Activated CD4-positive, alpha-beta memory T cell treated with anti-CD3 and anti-CD28 coated beads, Interleukin-2, amount 10 ng/mL, durations not matched to agents 7 days and 5 days (primary cell): ENCODE data around the gene SRBD1. TPM values are rescaled to one million over a fixed set of nuclear protein-coding genes. Genes with fewer than 3 reads are reported as not detected.

Source experiments
- CTCF ChIA-PET: fragments of 350-600 bp; sonication (Branson Sonifier 250); formaldehyde crosslinking; loops from one replicate; lab custom pipeline; 2021; ENCODE audit warnings: antibody characterized with exemption, inconsistent platforms; lab: Charles Lee
- POLR2A ChIA-PET: fragments of 350-600 bp; sonication (Branson Sonifier 250); formaldehyde crosslinking; loops from one replicate; lab custom pipeline; 2021; ENCODE audit warnings: antibody characterized with exemption; lab: Charles Lee
- DNase-seq: peaks from one replicate; pipeline ENCODE4 v3.0.0-alpha.2; 2020
- H3K27ac Mint-ChIP-seq: one replicate; pipeline ENCODE4 v1.8.0; 2021; ENCODE audit warnings: mild to moderate bottlenecking, mixed read lengths
- H3K27me3 Mint-ChIP-seq: one replicate; pipeline ENCODE4 v1.8.0; 2021; ENCODE audit warnings: mixed read lengths
- H3K36me3 Mint-ChIP-seq: one replicate; pipeline ENCODE4 v1.8.0; 2021; ENCODE audit warnings: low read depth, mixed read lengths
- H3K4me1 Mint-ChIP-seq: one replicate; pipeline ENCODE4 v1.8.0; 2021; ENCODE audit warnings: mixed read lengths
- H3K4me3 Mint-ChIP-seq: one replicate; pipeline ENCODE4 v1.8.0; 2021; ENCODE audit warnings: mild to moderate bottlenecking, mixed read lengths
- H3K9me3 Mint-ChIP-seq: one replicate; pipeline ENCODE4 v1.8.0; 2021; ENCODE audit warnings: mixed read lengths
- total RNA-seq, 2 experiments: library from RNA; stranded (reverse); gene quantifications; one replicate each; pipeline ENCODE4 v1.2.3, GENCODE V29; 2021

The SRBD1 gene
- total RNA-seq, 2 experiments from 2014 or later = 18.1 to 18.9 TPM

- Mint-ChIP-seq H3K27ac (no peak overlapping the region), H3K27me3 (no peaks in the 10 kb centered on the region), H3K4me3 (no peak overlapping the region), H3K9me3 (no peaks in the 10 kb centered on the region), H3K36me3 (peaks cover 22% of the 10 kb centered on the region), H3K4me1 (no peaks in the 10 kb centered on the region)
- ChIA-PET CTCF (no interaction called here), POLR2A (no interaction called here)
- DNase-seq = no peak
Measured at GRCh38 chr2:45412754-45413379, 198.2 kb downstream of the SRBD1 start.

GRCh38 chr2:45409677-45410076, 201.4 kb downstream of the SRBD1 start:
- Mint-ChIP-seq H3K4me3 (no peak overlapping the region), H3K27ac (no peak overlapping the region), H3K4me1 (no peaks in the 10 kb centered on the region), H3K9me3 (no peaks in the 10 kb centered on the region), H3K36me3 (peaks cover 18% of the 10 kb centered on the region), H3K27me3 (no peaks in the 10 kb centered on the region)
- DNase-seq = no peak
- ChIA-PET POLR2A (no interaction called here), CTCF (no interaction called here)

- H3K4me3 Mint-ChIP-seq = no peak overlapping the region
- POLR2A ChIA-PET = no interaction called here
- CTCF ChIA-PET = no interaction called here
Measured at GRCh38 chr2:45406621-45407020, 204.4 kb downstream of the SRBD1 start.

GRCh38 chr2:45404807-45405297, 206.2 kb downstream of the SRBD1 start:
- no peak overlapping the region for H3K27ac Mint-ChIP-seq
- H3K36me3 Mint-ChIP-seq = peaks cover 3% of the 10 kb centered on the region
- CTCF ChIA-PET = no interaction called here
- H3K9me3 Mint-ChIP-seq = no peaks in the 10 kb centered on the region
- no peaks in the 10 kb centered on the region for H3K4me1 Mint-ChIP-seq
- no peak for DNase-seq
- no peaks in the 10 kb centered on the region for H3K27me3 Mint-ChIP-seq
- no peak overlapping the region for H3K4me3 Mint-ChIP-seq
- POLR2A ChIA-PET = no interaction called here

More at GRCh38 chr2:45406621-45407020, 204.4 kb downstream of the SRBD1 start:
- DNase-seq = no peak
- H3K36me3 Mint-ChIP-seq = peaks cover 14% of the 10 kb centered on the region
- H3K4me1 Mint-ChIP-seq = no peaks in the 10 kb centered on the region
- H3K27ac Mint-ChIP-seq = no peak overlapping the region
- H3K27me3 Mint-ChIP-seq = no peaks in the 10 kb centered on the region
- H3K9me3 Mint-ChIP-seq = no peaks in the 10 kb centered on the region

- Mint-ChIP-seq H3K4me3 (no peak overlapping the region), H3K27ac (no peak overlapping the region), H3K27me3 (no peaks in the 10 kb centered on the region), H3K4me1 (no peaks in the 10 kb centered on the region), H3K36me3 (peaks cover 3% of the 10 kb centered on the region), H3K9me3 (no peaks in the 10 kb centered on the region)
- ChIA-PET POLR2A (interaction anchor here (1.0 kb wide), 1 partner anchor 14 kb away, joined by 3 read pairs; no protein-coding TSS in a partner anchor), CTCF (no interaction called here)
- no peak for DNase-seq
Measured at GRCh38 chr2:45403036-45403435, 208.0 kb downstream of the SRBD1 start.

DNA sequence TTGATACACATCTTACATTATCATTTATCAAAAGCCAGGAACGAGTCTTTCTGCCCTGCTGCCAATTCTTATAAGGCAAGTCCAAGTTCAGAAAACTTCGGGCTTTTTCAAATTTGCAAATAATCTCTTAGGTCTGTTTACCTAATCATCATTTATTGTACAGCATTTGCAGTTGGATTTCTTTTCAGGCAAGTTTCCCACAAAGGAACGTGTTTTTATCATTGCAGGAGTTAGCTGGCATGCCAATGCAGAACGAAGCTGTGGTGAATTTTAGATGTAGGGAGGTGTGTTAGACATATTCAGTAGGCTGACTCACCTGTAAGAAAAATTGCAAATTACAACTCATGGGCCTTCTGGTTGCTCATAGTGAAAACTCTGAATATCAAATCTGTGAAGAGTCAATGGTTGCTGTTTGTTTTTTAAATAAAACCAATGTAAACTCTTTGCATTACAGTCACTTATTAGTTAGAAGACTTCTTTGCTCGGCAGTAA, 209.6 kb downstream of the SRBD1 start:
- CTCF ChIA-PET = no interaction called here
- Mint-ChIP-seq H3K36me3 (peaks cover 3% of the 10 kb centered on the region), H3K9me3 (no peaks in the 10 kb centered on the region), H3K27me3 (no peaks in the 10 kb centered on the region), H3K4me3 (no peak overlapping the region), H3K4me1 (no peaks in the 10 kb centered on the region), H3K27ac (no peak overlapping the region)
- POLR2A ChIA-PET = no interaction called here
- no peak for DNase-seq

- peaks cover 3% of the 10 kb centered on the region for H3K36me3 Mint-ChIP-seq
- CTCF ChIA-PET = no interaction called here
- H3K27me3 Mint-ChIP-seq = no peaks in the 10 kb centered on the region
- no peaks in the 10 kb centered on the region for H3K9me3 Mint-ChIP-seq
- no peaks in the 10 kb centered on the region for H3K4me1 Mint-ChIP-seq
- H3K4me3 Mint-ChIP-seq = no peak overlapping the region
- DNase-seq = no peak
- POLR2A ChIA-PET = no interaction called here
- H3K27ac Mint-ChIP-seq = no peak overlapping the region
Measured at GRCh38 chr2:45399040-45399784, 211.9 kb downstream of the SRBD1 start.

DNA sequence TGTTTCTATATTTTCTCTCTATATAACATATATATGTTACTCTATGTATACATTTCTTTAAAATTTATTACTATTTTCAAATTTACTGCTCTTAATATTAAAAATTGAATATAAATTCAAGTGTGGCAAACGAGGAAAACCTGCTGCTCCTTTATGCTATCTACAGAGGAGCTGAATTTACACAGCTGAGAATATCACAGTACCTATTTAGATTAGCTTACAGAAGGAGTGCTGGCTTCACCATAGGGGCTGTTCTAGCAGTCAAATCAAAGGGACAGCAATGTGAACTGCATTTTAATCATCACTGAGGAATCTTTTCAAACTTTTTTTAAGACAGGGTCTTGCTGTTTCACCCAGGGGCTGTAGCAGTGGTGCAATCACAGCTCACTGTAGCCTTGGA, 213.8 kb downstream of the SRBD1 start:
- no peaks in the 10 kb centered on the region for H3K4me1 Mint-ChIP-seq
- H3K36me3 Mint-ChIP-seq = peaks cover 4% of the 10 kb centered on the region
- H3K27me3 Mint-ChIP-seq = no peaks in the 10 kb centered on the region
- H3K27ac Mint-ChIP-seq = no peak overlapping the region
- no peak for DNase-seq
- CTCF ChIA-PET = interaction anchor here (0.7 kb wide), 1 partner anchor 29 kb away, joined by 3 read pairs; no protein-coding TSS in a partner anchor
- POLR2A ChIA-PET = no interaction called here
- no peaks in the 10 kb centered on the region for H3K9me3 Mint-ChIP-seq
- H3K4me3 Mint-ChIP-seq = no peak overlapping the region

DNA sequence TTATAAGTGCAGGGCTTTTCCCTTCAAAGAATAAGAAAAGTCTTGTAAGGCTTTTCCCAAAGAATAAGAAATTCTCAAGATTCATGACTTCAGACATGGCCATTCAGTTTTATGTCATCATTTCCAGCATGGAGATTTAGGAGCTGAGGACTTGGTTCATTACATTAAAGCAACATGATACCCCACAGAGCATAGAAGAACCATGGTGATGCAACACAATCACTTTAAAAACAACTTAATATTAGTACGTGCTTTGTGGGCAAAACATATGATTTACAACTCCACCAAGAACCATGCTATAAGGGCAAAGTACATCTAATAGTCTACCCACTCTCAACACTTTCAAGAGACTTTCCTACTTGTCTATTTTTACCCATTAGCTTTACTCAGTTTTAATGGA, 214.4 kb downstream of the SRBD1 start:
- H3K9me3 Mint-ChIP-seq = no peaks in the 10 kb centered on the region
- peaks cover 7% of the 10 kb centered on the region for H3K36me3 Mint-ChIP-seq
- no peaks in the 10 kb centered on the region for H3K4me1 Mint-ChIP-seq
- ChIA-PET POLR2A (no interaction called here), CTCF (no interaction called here)
- H3K4me3 Mint-ChIP-seq = no peak overlapping the region
- DNase-seq = no peak
- H3K27me3 Mint-ChIP-seq = no peaks in the 10 kb centered on the region
- H3K27ac Mint-ChIP-seq = no peak overlapping the region

DNA sequence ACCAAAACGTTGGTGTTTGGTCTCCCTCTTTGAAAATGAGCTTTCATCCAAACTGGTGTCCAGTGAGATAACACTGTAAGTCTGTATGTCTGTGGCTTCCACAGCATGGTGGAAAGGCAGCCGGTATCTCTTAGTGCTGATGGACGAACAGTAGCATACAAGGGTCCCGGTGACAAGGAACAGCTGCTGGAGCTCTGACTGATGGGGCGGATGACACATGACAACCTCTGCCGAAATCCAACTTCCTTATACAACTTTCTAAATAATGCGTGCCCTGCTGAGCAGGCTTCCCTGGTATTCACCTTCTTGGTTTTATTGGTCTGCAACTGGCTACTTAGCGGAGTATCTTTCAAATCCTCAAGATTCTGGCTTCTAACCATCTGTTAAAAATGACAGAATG, 216.2 kb downstream of the SRBD1 start:
- no peaks in the 10 kb centered on the region for H3K9me3 Mint-ChIP-seq
- H3K27me3 Mint-ChIP-seq = no peaks in the 10 kb centered on the region
- no peak overlapping the region for H3K27ac Mint-ChIP-seq
- POLR2A ChIA-PET = no interaction called here
- peaks cover 7% of the 10 kb centered on the region for H3K36me3 Mint-ChIP-seq
- CTCF ChIA-PET = no interaction called here
- no peaks in the 10 kb centered on the region for H3K4me1 Mint-ChIP-seq
- no peak overlapping the region for H3K4me3 Mint-ChIP-seq
- DNase-seq = no peak

- DNase-seq = no peak
- H3K9me3 Mint-ChIP-seq = no peaks in the 10 kb centered on the region
- POLR2A ChIA-PET = no interaction called here
Measured at GRCh38 chr2:45394216-45394615, 216.9 kb downstream of the SRBD1 start.

DNA sequence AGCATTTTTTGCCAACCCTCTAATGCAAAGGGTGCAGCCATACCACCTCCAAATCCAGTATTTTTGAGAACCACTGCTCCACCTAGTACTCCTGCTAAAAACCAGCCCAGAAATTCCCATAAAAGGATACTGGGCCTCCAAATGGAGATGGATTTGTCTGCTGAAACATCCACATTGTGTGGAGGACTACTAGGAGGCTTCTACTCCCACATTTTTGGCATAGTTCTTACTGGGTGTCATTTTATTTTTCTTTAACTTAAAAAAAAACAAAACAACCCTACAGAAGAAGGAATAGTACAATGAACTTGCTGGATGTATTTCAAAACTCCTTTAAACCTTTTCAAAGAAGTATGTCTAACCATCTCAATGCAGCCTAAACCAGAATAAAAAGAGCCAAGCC, 219.2 kb downstream of the SRBD1 start:
- POLR2A ChIA-PET = no interaction called here

More at GRCh38 chr2:45394216-45394615, 216.9 kb downstream of the SRBD1 start:
- Mint-ChIP-seq H3K4me1 (no peaks in the 10 kb centered on the region), H3K27ac (no peak overlapping the region), H3K4me3 (no peak overlapping the region), H3K27me3 (no peaks in the 10 kb centered on the region), H3K36me3 (peaks cover 11% of the 10 kb centered on the region)
- CTCF ChIA-PET = no interaction called here

DNA sequence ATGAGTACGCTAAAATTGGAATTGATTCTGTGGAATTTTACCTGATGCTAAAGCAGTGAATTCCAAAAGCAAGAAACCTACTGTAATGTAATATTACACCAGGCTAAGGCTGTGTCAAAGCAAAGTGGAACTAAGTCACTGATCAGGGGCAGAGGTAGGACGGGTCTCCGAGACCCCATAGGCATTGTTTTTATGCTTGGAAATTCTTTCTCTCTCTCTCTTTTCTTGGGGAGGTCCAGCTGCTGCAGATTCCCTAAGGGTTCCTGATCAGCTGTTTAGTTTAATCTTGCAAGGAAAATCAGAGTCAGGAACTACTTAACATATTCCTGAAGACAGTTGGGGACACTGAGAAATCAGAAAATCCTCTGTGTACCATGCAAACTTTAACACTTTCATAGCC, 220.2 kb downstream of the SRBD1 start:
- CTCF ChIA-PET = no interaction called here
- no peak overlapping the region for H3K4me3 Mint-ChIP-seq
- no peaks in the 10 kb centered on the region for H3K4me1 Mint-ChIP-seq
- peaks cover 25% of the 10 kb centered on the region for H3K36me3 Mint-ChIP-seq
- POLR2A ChIA-PET = no interaction called here
- H3K27ac Mint-ChIP-seq = no peak overlapping the region
- no peak for DNase-seq
- H3K27me3 Mint-ChIP-seq = no peaks in the 10 kb centered on the region
- no peaks in the 10 kb centered on the region for H3K9me3 Mint-ChIP-seq

More for the DNA sequence above, 219.2 kb downstream of the SRBD1 start:
- Mint-ChIP-seq H3K36me3 (peaks cover 25% of the 10 kb centered on the region), H3K9me3 (no peaks in the 10 kb centered on the region), H3K27ac (no peak overlapping the region), H3K4me1 (no peaks in the 10 kb centered on the region), H3K27me3 (no peaks in the 10 kb centered on the region), H3K4me3 (no peak overlapping the region)
- no peak for DNase-seq
- CTCF ChIA-PET = no interaction called here
